K562 (cell line): ENCODE results near the gene FBXW11. TPM values are rescaled to one million over a fixed set of nuclear protein-coding genes. Genes with fewer than 3 reads are reported as not detected.

ENCODE experiments used
- CEBPZ ChIP-seq: fragments of 150-350 bp; IDR thresholded peaks from 2 replicates; pipeline ENCODE4 v1.6.1; 2014; ENCODE audit warnings: low read depth, mild to moderate bottlenecking, low read length, borderline replicate concordance
- CREB3L1 ChIP-seq: fragments of 450-650 bp; IDR thresholded peaks from 2 replicates; pipeline ENCODE4 v1.6.1; 2014; ENCODE audit warnings: low read depth, mild to moderate bottlenecking, moderate library complexity, borderline replicate concordance
- DLX4 ChIP-seq: fragments of 250-450 bp; sonication (Bioruptor Pico); IDR thresholded peaks from 2 replicates; pipeline ENCODE4 v1.6.1; 2021; ENCODE audit warnings: mild to moderate bottlenecking
- HDAC2 ChIP-seq: fragments of 450-650 bp; IDR thresholded peaks from 2 replicates; pipeline ENCODE4 v1.6.1; 2016; ENCODE audit warnings: mild to moderate bottlenecking
- PHF20 ChIP-seq: fragments of 450-650 bp; IDR thresholded peaks from 2 replicates; pipeline ENCODE4 v1.6.1; 2018; ENCODE audit not compliant: partially characterized antibody
- SETDB1 ChIP-seq: IDR thresholded peaks from one replicate; pipeline ENCODE4 v1.6.1; 2012; ENCODE audit warnings: low read length, control low read depth, inconsistent platforms
- SLC30A9 ChIP-seq: fragments of 250-450 bp; sonication (Bioruptor Pico); IDR thresholded peaks from 2 replicates; pipeline ENCODE4 v1.8.0; 2022; ENCODE audit warnings: mild to moderate bottlenecking, moderate library complexity
- STAT5A ChIP-seq: IDR thresholded peaks from 2 replicates; pipeline ENCODE4 v1.6.1; 2012; ENCODE audit warnings: low read length, inconsistent platforms, borderline replicate concordance
- TFAM ChIP-seq: fragments of 250-450 bp; sonication (Bioruptor Pico); conservative IDR thresholded peaks from 2 replicates; pipeline ENCODE4 v1.5.0; 2021; ENCODE audit warnings: mild to moderate bottlenecking, moderate library complexity
- TRIM28 ChIP-seq: fragments of 450-650 bp; IDR thresholded peaks from 2 replicates; pipeline ENCODE4 v1.6.1; 2017
- ZBTB34 ChIP-seq: fragments of 250-450 bp; sonication (Bioruptor Pico); IDR thresholded peaks from 2 replicates; pipeline ENCODE4 v1.8.0; 2021; ENCODE audit warnings: mild to moderate bottlenecking, moderate library complexity
- ZNF212 ChIP-seq: fragments of 450-650 bp; formaldehyde crosslinking; IDR thresholded peaks from 2 replicates; pipeline ENCODE4 v1.4.0; 2020; ENCODE audit warnings: mild to moderate bottlenecking
- ZNF384 ChIP-seq: IDR thresholded peaks from 2 replicates; pipeline ENCODE4 v1.6.1; 2012; ENCODE audit warnings: low read depth, low read length, improper control_type of control experiment
- ZNF408 ChIP-seq: fragments of 250-450 bp; sonication (Bioruptor Pico); IDR thresholded peaks from 2 replicates; pipeline ENCODE4 v1.4.0; 2020; ENCODE audit warnings: low read depth, mild to moderate bottlenecking, moderate library complexity
- ZNF449 ChIP-seq: fragments of 250-450 bp; sonication (Bioruptor Pico); IDR thresholded peaks from 2 replicates; pipeline ENCODE4 v1.8.0; 2022; ENCODE audit warnings: moderate library complexity, mild to moderate bottlenecking, inconsistent platforms
- ZNF75A ChIP-seq: fragments of 450-650 bp; formaldehyde crosslinking; IDR thresholded peaks from 2 replicates; pipeline ENCODE4 v1.4.0; 2020; ENCODE audit warnings: mild to moderate bottlenecking
- polyA plus RNA-seq, 8 experiments: library from polyadenylated mRNA; depleted of rRNA in 4 of 8; stranded (reverse) in 5 of 8; unstranded in 3 of 8; fragments of >200 nt; fragmentation: Nextera tagmentation in 2 of 8; fragmentation: Illumina TruSeq in 1 of 8; extraction: Ambion mirVana in 2 of 8; extraction: Trizol in 1 of 8; gene quantifications; 2 replicates each; pipeline versions ENCODE4 v1.2.1 to v1.2.3, GENCODE V29; 2011 to 2014; ENCODE audit warnings: inconsistent platforms in 1 of 8, missing spikeins in 1 of 8
- total RNA-seq, 7 experiments: library from RNA; depleted of rRNA in 6 of 7; stranded (reverse); fragments of >200 nt in 6 of 7; fragmentation: Illumina TruSeq in 2 of 7; extraction: Trizol in 2 of 7; gene quantifications; 2 replicates each; pipeline versions ENCODE4 v1.2.1 to v1.2.3, GENCODE V29; 2011 to 2021; ENCODE audit warnings: low replicate concordance in 1 of 7
- TF ChIP-seq, protein P1 (sequence below): fragments of 250-450 bp; sonication (Bioruptor Pico); IDR thresholded peaks from 2 replicates; pipeline ENCODE4 v1.8.0; 2022; ENCODE audit warnings: inconsistent platforms

The FBXW11 gene
- total and polyA plus RNA-seq, 9 of the 15 experiments (the other 6 are each of a cell fraction or from before 2014, with no cell fraction given), result 3.0 to 28.6 (median 23.6) TPM

DNA sequence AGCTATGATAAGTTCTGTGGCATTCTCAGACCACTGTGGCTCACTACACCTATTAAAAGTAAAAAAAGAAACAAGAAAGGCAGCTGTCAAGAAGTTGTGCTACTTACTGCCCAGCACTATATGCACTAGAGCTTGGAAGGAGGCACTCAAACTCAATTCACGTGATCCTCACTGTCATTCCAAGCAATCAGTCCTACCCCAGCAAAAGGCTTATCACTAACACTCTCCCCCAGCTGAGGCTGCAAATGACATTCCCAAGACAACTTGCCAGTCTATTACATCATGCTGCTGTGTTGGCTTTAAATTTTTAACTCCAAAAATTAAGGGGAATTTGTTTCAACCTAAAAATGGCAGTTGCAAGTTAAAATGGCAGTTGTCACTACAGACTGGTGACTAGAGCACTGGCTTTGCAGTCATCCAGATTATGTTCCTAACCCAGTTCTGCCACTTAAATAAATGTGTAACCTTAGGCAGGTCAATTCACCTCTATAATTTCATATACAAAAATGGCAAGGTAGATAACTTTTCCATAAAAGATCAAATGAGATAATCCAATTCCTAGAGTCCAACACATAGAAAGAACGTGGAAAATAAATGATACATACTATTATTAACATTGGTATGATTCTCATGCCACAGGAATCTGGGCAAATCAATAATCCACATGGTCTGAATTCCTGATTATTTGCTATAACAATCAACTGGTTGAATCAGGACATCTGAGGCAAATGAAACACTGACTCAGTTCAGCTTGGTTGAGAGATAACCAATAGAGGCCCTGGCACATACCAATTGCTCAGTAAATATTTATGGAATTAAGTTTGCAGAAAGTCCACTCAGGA lies 52.4 kb downstream of the FBXW11 start (continued):
- TF ChIP-seq CEBPZ, result no peak
- TF ChIP-seq ZNF449 (CRISPR knock-in tag), result 0 out of 2 replicates have a peak, but pooled peaks have one; percentile 57
- no peak for TF ChIP-seq SLC30A9
- TF ChIP-seq ZNF75A (CRISPR knock-in tag), result 0 out of 2 replicates have a peak, but pooled peaks have one; percentile 38
- TF ChIP-seq DLX4 (CRISPR knock-in tag), result no peak
- TF ChIP-seq CREB3L1, result peak; percentile 95
- TF ChIP-seq ZNF384, result peak; percentile 10; the same call in 1 of the 2 replicates
- peak; percentile 72 for TF ChIP-seq HDAC2
- peak; percentile 66; the same call in 1 of the 2 replicates for TF ChIP-seq STAT5A
- no peak for TF ChIP-seq TFAM (CRISPR knock-in tag)
- TF ChIP-seq ZBTB34 (CRISPR knock-in tag), result no peak
- no peak for TF ChIP-seq ZNF408 (CRISPR knock-in tag)
- TF ChIP-seq ZNF212 (CRISPR knock-in tag), result no peak
- no peak for TF ChIP-seq PHF20
- no peak; the same call in 1 of the 2 replicates for TF ChIP-seq TRIM28
- TF ChIP-seq SETDB1, result no peak
- TF ChIP-seq, protein P1, sequence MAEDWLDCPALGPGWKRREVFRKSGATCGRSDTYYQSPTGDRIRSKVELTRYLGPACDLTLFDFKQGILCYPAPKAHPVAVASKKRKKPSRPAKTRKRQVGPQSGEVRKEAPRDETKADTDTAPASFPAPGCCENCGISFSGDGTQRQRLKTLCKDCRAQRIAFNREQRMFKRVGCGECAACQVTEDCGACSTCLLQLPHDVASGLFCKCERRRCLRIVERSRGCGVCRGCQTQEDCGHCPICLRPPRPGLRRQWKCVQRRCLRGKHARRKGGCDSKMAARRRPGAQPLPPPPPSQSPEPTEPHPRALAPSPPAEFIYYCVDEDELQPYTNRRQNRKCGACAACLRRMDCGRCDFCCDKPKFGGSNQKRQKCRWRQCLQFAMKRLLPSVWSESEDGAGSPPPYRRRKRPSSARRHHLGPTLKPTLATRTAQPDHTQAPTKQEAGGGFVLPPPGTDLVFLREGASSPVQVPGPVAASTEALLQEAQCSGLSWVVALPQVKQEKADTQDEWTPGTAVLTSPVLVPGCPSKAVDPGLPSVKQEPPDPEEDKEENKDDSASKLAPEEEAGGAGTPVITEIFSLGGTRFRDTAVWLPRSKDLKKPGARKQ (CRISPR knock-in tag), result no peak
